ENCODE data around the gene ADCY2. TPM values are rescaled to one million over a fixed set of nuclear protein-coding genes. Genes with fewer than 3 reads are reported as not detected.

ADCY2 gene
- total and polyA plus RNA-seq, 2 of the 13 experiments (the other 11 are each of a cell fraction or from before 2014, with no cell fraction given), result not detected

- Histone ChIP-seq H3K9ac (ENCODE audit: insufficient read depth, low read depth, low read length) (no peak overlapping the region), H4K20me1 (ENCODE audit: insufficient read depth, low read length) (no peaks in the 10 kb centered on the region), H3K27ac (ENCODE audit: extremely low read length, insufficient read depth, low read length) (no peak overlapping the region), H3K4me2 (ENCODE audit: low read depth, low read length) (no peak overlapping the region), H3K9me3 (ENCODE audit: low read length) (no peaks in the 10 kb centered on the region), H3K79me2 (ENCODE audit: insufficient read depth, low read length) (no peaks in the 10 kb centered on the region), H3K27me3 (ENCODE audit: control insufficient read depth in 1 of 2, insufficient read depth in 2 of 2, low read length in 2 of 2) (no peaks in the 10 kb centered on the region; a peak in 1 of 5 replicates), H3K4me3 (replicated peaks in 1 of 3; ENCODE audit: insufficient read depth in 1 of 3, low read depth in 2 of 3, low read length in 3 of 3) (no peak overlapping the region), H3K4me1 (ENCODE audit: insufficient read depth, low read length) (no peaks in the 10 kb centered on the region), H3K36me3 (replicated peaks in 1 of 2; ENCODE audit: control insufficient read depth in 1 of 2, insufficient read depth in 2 of 2, low read length in 2 of 2) (no peaks in the 10 kb centered on the region), H2AFZ (ENCODE audit: low read length) (no peak overlapping the region)
- CTCF ChIA-PET (ENCODE audit: low intra/inter-chr PET ratio, low total read pairs), result no interaction called here
- BruUV-seq (replicated peaks), result no TSS peak
- POLR2A ChIA-PET, result no interaction called here
- no peak for TF ChIP-seq ZSCAN25 (CRISPR knock-in tag; IDR thresholded peaks at IDR 0.05)
- no peak for TF ChIP-seq ZSCAN22 (CRISPR knock-in tag; IDR thresholded peaks at IDR 0.05)
- TF ChIP-seq ZNF749 (CRISPR knock-in tag; IDR thresholded peaks at IDR 0.05; ENCODE audit: borderline replicate concordance), result no peak
- TF ChIP-seq POLR2AphosphoS5 (IDR thresholded peaks at IDR 0.05; ENCODE audit: low read depth, low read length), result no peak
- no peak for TF ChIP-seq KLF15 (CRISPR knock-in tag; IDR thresholded peaks at IDR 0.05; ENCODE audit: borderline replicate concordance)
- TF ChIP-seq ZNF337 (CRISPR knock-in tag; IDR thresholded peaks at IDR 0.05; ENCODE audit: borderline replicate concordance, low read depth), result no peak
- no peak for TF ChIP-seq PRPF4 (IDR thresholded peaks at IDR 0.05; ENCODE audit: low read depth, low read length, poor library complexity, severe bottlenecking)
- no peak for TF ChIP-seq TBL1XR1 (IDR thresholded peaks at IDR 0.05; ENCODE audit: borderline replicate concordance, low read length, partially characterized antibody)
- TF ChIP-seq ISX (CRISPR knock-in tag; conservative IDR thresholded peaks at IDR 0.05), result no peak
- TF ChIP-seq, protein P1, sequence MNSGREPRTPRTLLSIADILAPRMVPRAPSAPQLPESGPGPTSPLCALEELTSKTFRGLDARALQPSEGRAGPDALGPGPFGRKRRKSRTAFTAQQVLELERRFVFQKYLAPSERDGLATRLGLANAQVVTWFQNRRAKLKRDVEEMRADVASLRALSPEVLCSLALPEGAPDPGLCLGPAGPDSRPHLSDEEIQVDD (CRISPR knock-in tag; IDR thresholded peaks at IDR 0.05; ENCODE audit: borderline replicate concordance), result no peak
- TF ChIP-seq FOXJ3 (CRISPR knock-in tag; IDR thresholded peaks at IDR 0.05; ENCODE audit: borderline replicate concordance), result no peak
- TF ChIP-seq PAF1 (CRISPR knock-in tag; IDR thresholded peaks at IDR 0.05), result no peak
- TF ChIP-seq FOXO1 (CRISPR knock-in tag; IDR thresholded peaks at IDR 0.05), result no peak
- intact Hi-C loops (cut with micrococcal nuclease; ENCODE audit: unreplicated experiment), result no loop called here
- 5% methylated on average over 5 of the region's 5 CpGs for WGBS (ENCODE audit: low lambda C conversion rate)
- FAIRE-seq (no peak), ATAC-seq (no peak), DNase-seq (ENCODE audit: low spot score) (no peak)
- in situ Hi-C loops (cut with HindIII; ENCODE audit: extremely low pct_ligation_motif_present, low pct_unique_long_range_greater_than_20kb), result no loop called here
Observed at GRCh38 chr5:7361593-7361992, 34.3 kb upstream of the ADCY2 start.
